ENCODE results near the gene ZNF518A. TPM values are rescaled to one million over a fixed set of nuclear protein-coding genes. Genes with fewer than 3 reads are reported as not detected.

Gene ZNF518A
- total RNA-seq, 2 donors from 2014 or later: 10.5 to 12.4 TPM

DNA sequence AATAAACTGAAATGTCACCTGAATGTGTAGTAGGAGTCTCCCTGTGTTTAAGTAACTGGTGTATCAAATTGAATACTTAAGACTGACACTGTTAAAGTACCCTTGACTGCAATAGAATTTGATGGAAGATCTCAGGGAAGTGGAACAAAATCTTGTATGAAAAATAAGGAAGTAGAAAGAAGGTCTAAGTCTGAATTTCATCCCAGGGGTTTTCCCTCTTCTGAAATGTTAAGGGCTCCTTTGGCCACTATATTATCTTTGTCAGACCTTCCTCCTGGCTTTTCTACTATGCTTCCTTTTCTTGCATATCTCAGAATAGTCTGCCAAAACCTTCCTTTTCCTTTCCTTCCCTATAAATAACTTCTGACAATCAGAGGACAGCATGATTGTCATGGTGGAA lies 81.7 kb downstream of the ZNF518A start:
- intact Hi-C loops (cut with DNase I): no loop called here
- DNase-seq (no peak), ATAC-seq (no peak)

- ATAC-seq: no peak
Observed at GRCh38 chr10:96212911-96213310, 82.8 kb downstream of the ZNF518A start.

More at GRCh38 chr10:96212911-96213310, 82.8 kb downstream of the ZNF518A start:
- DNase-seq: no peak
- intact Hi-C loops (cut with DNase I): no loop called here

Other genes starting within 250 kb of the ZNF518A start
- 1 to 10 TPM in 1 of 2 donors, under 1 TPM in 1; 0.65 to 1.0 TPM for gene CC2D2B, start 222.3 kb upstream of the ZNF518A start, total RNA-seq
- 1 to 10 TPM; 3.0 to 5.1 TPM for gene CCNJ, start 86.7 kb upstream of the ZNF518A start, total RNA-seq
- 1 to 10 TPM; 1.2 to 3.4 TPM for gene BLNK, start 141.3 kb downstream of the ZNF518A start, total RNA-seq
- gene DNTT, start 174.1 kb downstream of the ZNF518A start, total RNA-seq: not detected
- not detected for gene OPALIN, start 228.7 kb downstream of the ZNF518A start, total RNA-seq

All from left cardiac atrium (tissue), 4 donors.